Upper lobe of left lung (tissue), 6 donors: ENCODE data around the gene PARP9. TPM values are rescaled to one million over a fixed set of nuclear protein-coding genes. Genes with fewer than 3 reads are reported as not detected.
"Not testable (repeated sequence)": the region's sequence is repeated elsewhere in the genome, so short reads cannot be mapped to it uniquely, and the experiment has no call there.

ENCODE experiments used
- ATAC-seq, 2 donors: fragments of 200-7000 bp; cut with Tn5 transposase; one replicate each; pipeline ENCODE4 v1.9.1; 2022; ENCODE audit warnings: mild to moderate bottlenecking in 2 of 2, moderate library complexity in 2 of 2; ENCODE audit not compliant: low FRiP score in 2 of 2
- DNase-seq, 2 donors: peaks; one replicate each; pipeline ENCODE4 v3.0.0-alpha.2; 2019 to 2020
- H3K27ac ChIP-seq, 4 donors: fragments of 200-600 bp; sonication (generic); one replicate each; pipeline ENCODE4 v1.5.1; 2016 to 2019
- H3K27me3 ChIP-seq, 4 donors: fragments of 200-600 bp; sonication (generic); one replicate each; pipeline ENCODE4 v1.5.1; 2017 to 2019
- H3K36me3 ChIP-seq, 4 donors: fragments of 200-600 bp; sonication (generic); one replicate each; pipeline ENCODE4 v1.5.1; 2016 to 2019
- H3K4me1 ChIP-seq, 4 donors: fragments of 200-600 bp; sonication (generic); one replicate each; pipeline ENCODE4 v1.5.1; 2018 to 2019
- H3K4me3 ChIP-seq, 4 donors: fragments of 200-600 bp; sonication (generic); one replicate each; pipeline ENCODE4 v1.5.1; 2017 to 2019; ENCODE audit warnings: mild to moderate bottlenecking in 2 of 4, moderate library complexity in 1 of 4
- H3K9me3 ChIP-seq, 4 donors: fragments of 200-600 bp; sonication (generic); one replicate each; pipeline ENCODE4 v1.5.1; 2018 to 2019
- CTCF ChIP-seq, 6 experiments: fragments of 450-650 bp in 4 of 6; fragments of 200-600 bp in 2 of 6; sonication (generic) in 2 of 6; IDR thresholded peaks; one replicate each; pipeline ENCODE4 v1.5.1; 2016 to 2019; ENCODE audit warnings: antibody characterized with exemption in 6 of 6
- EP300 ChIP-seq, 4 donors: sonication (generic); formaldehyde crosslinking; IDR thresholded peaks; one replicate each; pipeline ENCODE4 v1.5.1; 2017; ENCODE audit warnings: antibody characterized with exemption in 4 of 4, control low read depth in 2 of 4
- POLR2A ChIP-seq, 4 donors: fragments of 450-650 bp; IDR thresholded peaks; one replicate each; pipeline ENCODE4 v1.5.1; 2016 to 2017; ENCODE audit warnings: antibody characterized with exemption in 4 of 4, mild to moderate bottlenecking in 2 of 4
- POLR2AphosphoS5 ChIP-seq, 2 donors: sonication (generic); formaldehyde crosslinking; IDR thresholded peaks; one replicate each; pipeline ENCODE4 v1.5.1; 2017; ENCODE audit warnings: antibody characterized with exemption in 2 of 2
- WGBS, 2 donors: methylation state at CpG; one replicate each; pipeline ENCODE4 v1.1.5; 2017 to 2018; 5-methylcytosine and 5-hydroxymethylcytosine counted together
- total RNA-seq, 6 donors: library from RNA; depleted of rRNA in 4 of 6; stranded (reverse); fragments of >200 nt in 4 of 6; gene quantifications; one replicate each; pipeline versions ENCODE4 v1.1.0 to v1.2.1, GENCODE V29; 2016 to 2021
- donor health status: DM: no; HTN: no; CAD: no; lungs with moderate emphysema.
- donor health status: DM: no; HTN: yes; CAD: no; lungs with severe emphysema.

The PARP9 gene
- total RNA-seq, 6 donors from 2014 or later, result 49.2 to 70.8 (median 58.0) TPM

GRCh38 chr3:122506450-122506849 lies 57.6 kb downstream of the PARP9 start:
- Histone ChIP-seq H3K36me3 (no peaks in the 10 kb centered on the region), H3K9me3 (no peaks in the 10 kb centered on the region), H3K4me1 (peaks cover 10 to 30% (median 24%) of the 10 kb centered on the region in 4 donors), H3K27ac (no peak overlapping the region), H3K4me3 (no peak overlapping the region), H3K27me3 (no peaks in the 10 kb centered on the region)
- no peak for DNase-seq
- ATAC-seq, result no peak
- WGBS, 2 donors, result 94 to 100% methylated on average over 1 of the region's 1 CpG
- no peak for TF ChIP-seq POLR2A (IDR thresholded peaks at IDR 0.05)
- TF ChIP-seq EP300 (IDR thresholded peaks at IDR 0.05), result no peak
- TF ChIP-seq POLR2AphosphoS5 (IDR thresholded peaks at IDR 0.05), result no peak
- no peak for TF ChIP-seq CTCF (IDR thresholded peaks at IDR 0.05)

- DNase-seq (no peak), ATAC-seq (no peak)
- Histone ChIP-seq H3K4me1 (peaks cover 2 to 24% (median 17%) of the 10 kb centered on the region in 4 donors), H3K4me3 (no peak overlapping the region), H3K9me3 (no peaks in the 10 kb centered on the region), H3K27ac (no peak overlapping the region), H3K27me3 (no peaks in the 10 kb centered on the region), H3K36me3 (no peaks in the 10 kb centered on the region)
- TF ChIP-seq POLR2A (IDR thresholded peaks at IDR 0.05) (no peak), POLR2AphosphoS5 (IDR thresholded peaks at IDR 0.05) (no peak), EP300 (IDR thresholded peaks at IDR 0.05) (no peak), CTCF (IDR thresholded peaks at IDR 0.05) (no peak)
- WGBS, 2 donors, result 58 to 61% methylated on average over 2 of the region's 2 CpGs
Measured at GRCh38 chr3:122505676-122506075, 58.4 kb downstream of the PARP9 start.

GRCh38 chr3:122502941-122503340 lies 61.2 kb downstream of the PARP9 start:
- Histone ChIP-seq H3K27me3 (no peaks in the 10 kb centered on the region), H3K27ac (no peak overlapping the region), H3K36me3 (no peaks in the 10 kb centered on the region), H3K4me3 (no peak overlapping the region), H3K4me1 (peaks cover 0 to 26% (median 15%) of the 10 kb centered on the region in 4 donors), H3K9me3 (no peaks in the 10 kb centered on the region)
- TF ChIP-seq CTCF (IDR thresholded peaks at IDR 0.05), result no peak
- no peak for TF ChIP-seq POLR2A (IDR thresholded peaks at IDR 0.05)
- TF ChIP-seq POLR2AphosphoS5 (IDR thresholded peaks at IDR 0.05), result no peak
- no peak for TF ChIP-seq EP300 (IDR thresholded peaks at IDR 0.05)
- WGBS, 2 donors, result 58 to 76% methylated on average over 2 of the region's 2 CpGs
- no peak for DNase-seq
- no peak for ATAC-seq

- H3K27me3 ChIP-seq, result no peaks in the 10 kb centered on the region
- no peak overlapping the region for H3K4me3 ChIP-seq
- DNase-seq, result no peak
- WGBS, 2 donors, result 59 to 67% methylated on average over 2 of the region's 2 CpGs
- H3K4me1 ChIP-seq, result peaks cover 0 to 32% (median 19%) of the 10 kb centered on the region in 4 donors
- no peaks in the 10 kb centered on the region for H3K9me3 ChIP-seq
- no peaks in the 10 kb centered on the region for H3K36me3 ChIP-seq
- no peak overlapping the region for H3K27ac ChIP-seq
- TF ChIP-seq POLR2AphosphoS5 (IDR thresholded peaks at IDR 0.05) (no peak), POLR2A (IDR thresholded peaks at IDR 0.05) (no peak), CTCF (IDR thresholded peaks at IDR 0.05) (no peak), EP300 (IDR thresholded peaks at IDR 0.05) (no peak)
- ATAC-seq, result peak in 1 of 2 donors; percentile 84
Measured at GRCh38 chr3:122502139-122502538, 62.0 kb downstream of the PARP9 start.

GRCh38 chr3:122500964-122501363 lies 63.1 kb downstream of the PARP9 start:
- DNase-seq, H3K27ac ChIP-seq, H3K36me3 ChIP-seq, H3K9me3 ChIP-seq, H3K27me3 ChIP-seq, ATAC-seq, H3K4me3 ChIP-seq: not testable (repeated sequence)
- H3K4me1 ChIP-seq, result peaks cover 0 to 37% (median 20%) of the 10 kb centered on the region in 4 donors
- WGBS, 2 donors, result 82 to 84% methylated on average over 6 of the region's 6 CpGs
